ENCODE results near the gene EPB41L2.
"Not testable (repeated sequence)": the region's sequence is repeated elsewhere in the genome, so short reads cannot be mapped to it uniquely, and the experiment has no call there.

The EPB41L2 gene

DNA sequence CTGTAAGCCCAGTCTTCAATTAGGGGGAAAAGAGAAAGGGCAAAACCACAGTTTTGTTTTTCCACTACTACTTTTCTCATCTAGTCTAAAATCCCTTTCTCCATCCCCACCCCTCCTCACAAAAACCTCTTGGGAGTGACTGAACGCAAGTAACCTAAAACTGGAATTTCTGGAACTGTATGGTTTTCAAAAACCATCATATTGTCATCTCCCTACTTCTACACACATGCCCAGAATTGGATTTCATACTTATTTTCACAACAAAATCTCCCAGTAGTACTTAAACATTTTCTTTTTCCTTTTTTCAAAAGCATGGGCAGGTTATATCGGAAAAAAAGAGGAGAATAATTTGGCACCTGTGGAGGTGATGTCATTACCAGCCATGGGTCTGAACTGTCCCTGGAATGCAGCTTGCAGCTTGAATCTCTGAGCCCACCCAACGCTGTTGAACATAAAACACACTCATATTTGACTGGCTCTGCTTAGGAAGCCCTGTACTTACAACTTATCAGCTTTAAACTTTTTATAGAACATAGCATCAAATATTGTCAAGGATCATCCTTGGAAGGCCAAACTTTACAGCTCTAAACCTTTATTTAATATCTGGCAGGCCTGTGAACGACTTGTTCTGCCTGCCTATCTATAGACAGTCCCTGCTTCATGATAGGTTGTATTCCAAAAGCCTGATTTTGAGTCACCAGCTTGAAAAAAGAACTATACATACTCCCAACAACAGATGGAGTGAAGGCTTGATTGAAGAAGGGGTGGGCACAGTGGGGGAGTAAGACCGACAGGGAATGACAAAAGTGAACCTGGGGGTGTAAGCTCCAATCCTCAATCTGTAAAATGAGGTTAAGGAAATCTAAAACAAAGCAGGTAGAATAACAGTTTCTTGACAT lies 59.3 kb downstream of the EPB41L2 start:
- no peak for DNase-seq (ENCODE audit: low read depth)

DNA sequence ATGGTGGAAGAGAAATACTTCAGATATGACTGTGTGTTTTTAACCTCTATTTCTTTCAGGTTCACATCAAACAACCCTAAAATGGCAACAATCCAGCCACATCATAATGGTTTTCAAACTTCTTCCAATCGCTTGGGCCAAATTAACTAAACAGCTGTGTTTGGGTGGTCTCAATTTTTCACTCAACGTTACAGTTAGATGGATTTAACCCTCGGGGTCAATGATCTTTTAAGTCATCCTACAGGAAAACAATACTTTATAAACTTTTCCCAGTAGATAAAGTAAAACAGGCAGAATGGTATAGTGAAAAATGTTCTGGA lies 60.4 kb downstream of the EPB41L2 start:
- DNase-seq (ENCODE audit: low read depth), result no peak

- no peak for DNase-seq (ENCODE audit: low read depth)
Measured at GRCh38 chr6:131001945-131002660, 60.9 kb downstream of the EPB41L2 start.

DNA sequence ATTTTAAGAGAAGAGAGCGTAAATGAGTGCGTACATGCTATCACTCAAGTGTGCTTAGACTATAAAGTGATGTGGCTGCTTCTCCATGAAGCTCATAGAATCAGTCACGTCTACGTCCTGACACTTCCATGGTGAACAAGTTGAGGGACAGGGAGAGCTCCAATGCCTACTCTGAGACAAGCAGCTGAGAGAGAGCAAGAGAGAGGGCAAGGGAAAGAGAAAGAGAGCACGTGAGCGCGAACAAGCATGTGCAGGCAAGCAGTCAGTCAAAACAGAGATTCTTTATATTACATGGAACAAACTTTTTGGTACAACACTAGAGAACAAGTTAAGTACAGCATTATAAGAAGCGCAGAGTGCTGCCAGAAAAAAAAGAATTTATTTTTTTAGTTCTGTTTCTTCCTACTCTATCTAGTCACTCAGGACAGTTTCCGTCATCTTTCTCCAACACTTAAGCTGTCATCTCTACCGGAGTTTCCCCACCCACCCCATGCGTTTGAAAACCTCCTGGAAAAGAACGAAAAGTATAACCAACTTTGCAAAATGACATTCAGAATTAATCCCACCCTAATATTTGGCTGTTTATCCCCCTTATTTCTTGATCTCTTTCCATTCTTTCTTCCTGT lies 61.8 kb downstream of the EPB41L2 start:
- DNase-seq (ENCODE audit: low read depth), result no peak

DNA sequence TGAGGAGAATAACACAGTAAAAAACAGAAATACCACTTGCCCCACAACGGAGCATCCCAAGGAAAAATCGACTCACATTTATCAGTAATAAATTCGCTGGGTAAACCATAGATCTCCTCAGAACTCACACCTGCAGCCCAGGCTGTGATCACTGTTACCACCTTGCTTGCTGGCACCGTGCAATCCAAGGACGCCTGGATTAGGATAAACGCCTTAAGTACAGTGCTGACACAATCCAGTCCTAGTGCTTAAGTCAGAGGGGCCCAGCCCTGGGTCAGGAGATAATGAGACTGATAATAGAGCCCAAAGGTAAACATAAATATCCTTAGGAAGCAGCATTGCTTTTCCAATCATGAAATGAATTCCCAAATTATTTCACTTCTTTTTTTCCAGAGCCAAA lies 62.5 kb downstream of the EPB41L2 start:
- DNase-seq (ENCODE audit: low read depth), result no peak

GRCh38 chr6:130997061-130997753 lies 65.8 kb downstream of the EPB41L2 start:
- no peak for DNase-seq (ENCODE audit: low read depth)

GRCh38 chr6:130996635-130997034 lies 66.4 kb downstream of the EPB41L2 start:
- DNase-seq (ENCODE audit: low read depth), result no peak

DNA sequence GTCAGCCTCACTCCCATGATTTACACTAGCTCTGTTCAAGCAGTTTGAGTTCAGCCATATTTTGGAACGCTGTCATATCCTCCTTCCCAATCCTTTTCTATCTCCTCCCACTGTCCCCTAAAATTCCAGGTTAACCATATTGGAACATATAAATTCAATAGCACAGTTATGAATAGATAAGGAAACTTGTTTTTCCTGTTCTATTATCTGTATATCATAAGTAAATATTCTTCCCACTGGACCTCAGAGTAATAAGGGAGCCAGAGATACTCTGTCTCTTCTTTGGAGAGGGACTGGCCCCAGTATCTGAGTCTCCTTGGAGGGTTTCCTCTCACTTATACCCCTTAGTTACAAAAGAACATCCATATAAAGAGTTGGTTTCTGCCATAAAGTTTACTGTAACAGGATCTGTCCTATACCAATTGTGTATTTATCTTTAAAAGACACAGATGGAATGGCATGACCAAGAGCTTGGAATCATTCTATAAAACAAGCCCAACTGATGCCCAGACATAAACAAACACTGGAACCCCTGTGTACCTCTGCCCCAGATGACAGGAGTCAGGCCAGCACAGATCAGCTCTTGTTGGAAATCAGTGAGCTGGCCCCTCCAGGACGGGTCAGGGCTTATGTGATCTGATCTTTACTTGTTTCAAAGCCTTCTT lies 67.1 kb downstream of the EPB41L2 start:
- DNase-seq (ENCODE audit: low read depth), result no peak

- no peak for DNase-seq (ENCODE audit: low read depth)
Measured at GRCh38 chr6:130994319-130995097, 68.5 kb downstream of the EPB41L2 start.

- DNase-seq (ENCODE audit: low read depth), result no peak
Measured at GRCh38 chr6:130993292-130993765, 69.7 kb downstream of the EPB41L2 start.

GRCh38 chr6:130991422-130992137 lies 71.5 kb downstream of the EPB41L2 start:
- no peak for DNase-seq (ENCODE audit: low read depth)

DNA sequence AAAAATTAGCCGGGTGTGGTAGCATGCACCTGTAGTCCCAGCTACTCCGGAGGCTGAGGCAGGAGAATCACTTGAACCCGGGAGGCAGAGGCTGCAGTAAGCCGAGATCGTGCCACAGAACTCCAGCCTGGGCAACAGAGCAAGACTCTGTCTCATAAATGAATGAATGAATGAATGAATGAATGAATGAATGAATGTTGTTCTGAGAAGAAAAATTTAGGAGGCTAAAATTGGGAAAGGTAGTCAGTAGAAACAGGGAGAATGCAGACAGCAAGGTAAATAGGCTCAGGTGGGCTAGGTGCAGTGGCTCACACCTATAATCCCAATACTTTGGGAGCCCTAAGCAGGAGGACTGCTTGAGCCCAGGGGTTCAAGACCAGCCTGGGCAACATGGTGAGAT lies 75.5 kb downstream of the EPB41L2 start:
- not testable (repeated sequence) for DNase-seq (ENCODE audit: low read depth)

DNA sequence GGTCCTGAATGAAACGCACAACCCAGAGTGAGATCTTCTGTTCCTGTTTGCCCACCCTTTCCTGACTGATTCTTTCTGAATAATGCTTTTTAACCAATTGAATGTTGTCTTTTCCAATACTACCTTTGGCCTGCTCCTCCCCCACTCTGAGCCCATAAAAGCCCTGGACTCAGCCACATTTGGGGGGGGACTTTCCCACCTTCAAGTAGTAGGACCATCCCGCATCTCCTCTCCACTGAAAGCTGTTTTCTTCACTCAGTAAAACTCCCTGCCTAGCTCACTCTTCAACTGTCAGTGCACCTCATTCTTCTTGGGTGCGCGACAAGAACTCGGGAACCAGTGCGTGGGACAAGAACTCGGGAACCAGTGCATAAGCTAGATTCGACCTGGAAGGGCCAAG lies 77.9 kb downstream of the EPB41L2 start:
- DNase-seq (ENCODE audit: low read depth), result no peak

DNA sequence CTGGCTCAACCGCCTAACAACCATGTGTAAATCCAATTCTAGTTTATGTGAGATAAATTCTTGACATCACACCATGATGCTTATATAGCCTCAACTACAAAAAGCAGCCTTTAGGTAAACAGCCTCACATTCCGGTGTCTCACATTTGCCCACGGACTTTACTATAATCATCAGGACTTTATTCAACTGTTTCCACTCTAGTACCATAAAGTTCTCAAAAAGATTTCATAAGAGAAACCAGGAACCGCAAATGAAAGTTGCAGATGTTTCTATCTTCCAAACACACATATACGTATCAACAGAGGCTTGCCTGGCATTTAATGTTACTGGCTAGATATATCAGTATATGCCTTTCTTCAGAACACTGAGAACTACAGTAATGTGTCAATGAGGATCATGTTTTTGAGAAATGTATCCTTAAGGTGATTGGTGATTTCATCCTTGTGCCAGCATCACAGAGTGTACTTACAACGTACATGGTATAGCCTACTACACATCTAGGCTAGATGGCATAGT lies 80.0 kb downstream of the EPB41L2 start:
- DNase-seq (ENCODE audit: low read depth), result no peak

DNA sequence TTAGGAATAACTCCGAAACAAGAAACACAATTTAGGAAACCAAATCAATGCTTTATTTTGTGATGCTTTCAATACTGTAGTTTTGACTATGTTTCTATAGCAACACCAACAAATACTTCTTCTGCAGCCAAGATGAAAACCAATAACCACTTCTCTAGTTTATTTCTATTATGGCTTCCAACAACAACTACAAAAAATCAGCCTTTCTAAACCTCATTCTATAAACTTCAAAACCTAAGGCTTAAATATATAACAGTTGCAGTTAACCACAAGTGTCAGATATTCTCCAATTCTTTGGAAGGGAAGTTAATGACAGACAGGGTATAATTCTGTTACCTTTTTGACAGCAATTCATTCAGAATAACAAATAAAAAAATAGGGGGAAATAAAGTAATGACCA lies 80.9 kb downstream of the EPB41L2 start:
- no peak for DNase-seq (ENCODE audit: low read depth)

GRCh38 chr6:130981409-130981808 lies 81.6 kb downstream of the EPB41L2 start:
- peak; percentile 33 for DNase-seq (ENCODE audit: low read depth)

GRCh38 chr6:130980310-130981032 lies 82.6 kb downstream of the EPB41L2 start:
- DNase-seq (ENCODE audit: low read depth), result no peak

DNA sequence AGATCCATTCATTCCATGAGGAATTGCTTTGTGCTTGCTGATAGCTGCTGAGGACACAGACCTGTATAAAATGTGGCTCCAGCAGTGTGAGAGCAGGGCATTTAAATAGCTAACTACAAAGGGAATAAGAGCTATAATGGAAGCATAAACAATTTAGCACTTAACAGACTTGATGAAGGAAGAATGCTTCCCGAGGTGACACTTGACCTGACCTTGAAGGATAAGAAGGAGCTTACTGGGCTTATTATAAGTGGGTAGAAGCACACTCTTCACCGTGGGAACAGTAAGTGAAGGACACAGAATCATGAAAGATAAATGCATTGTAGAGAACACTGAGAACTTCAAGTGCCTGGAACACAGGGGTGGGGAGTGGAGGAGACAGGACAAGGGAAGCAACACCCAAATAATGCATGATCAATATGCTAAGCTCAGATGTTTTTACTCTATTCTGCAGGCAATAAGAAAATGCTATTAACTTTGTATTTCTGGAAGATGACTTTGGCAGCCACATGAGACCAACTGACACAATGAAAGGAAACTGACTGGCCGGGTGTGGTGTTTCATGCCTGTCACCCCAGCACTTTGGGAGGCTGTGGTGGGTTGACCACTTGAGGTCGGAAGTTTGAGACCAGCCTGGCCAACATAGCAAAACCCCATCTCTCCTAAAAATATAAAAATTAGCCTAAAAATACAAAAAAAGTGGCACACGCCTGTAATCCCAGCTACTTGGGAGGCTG lies 84.2 kb downstream of the EPB41L2 start:
- DNase-seq (ENCODE audit: low read depth), result no peak

- no peak for DNase-seq (ENCODE audit: low read depth)
Measured at GRCh38 chr6:130978180-130978579, 84.9 kb downstream of the EPB41L2 start.
